ENCODE data around the gene WBP4.

DNA sequence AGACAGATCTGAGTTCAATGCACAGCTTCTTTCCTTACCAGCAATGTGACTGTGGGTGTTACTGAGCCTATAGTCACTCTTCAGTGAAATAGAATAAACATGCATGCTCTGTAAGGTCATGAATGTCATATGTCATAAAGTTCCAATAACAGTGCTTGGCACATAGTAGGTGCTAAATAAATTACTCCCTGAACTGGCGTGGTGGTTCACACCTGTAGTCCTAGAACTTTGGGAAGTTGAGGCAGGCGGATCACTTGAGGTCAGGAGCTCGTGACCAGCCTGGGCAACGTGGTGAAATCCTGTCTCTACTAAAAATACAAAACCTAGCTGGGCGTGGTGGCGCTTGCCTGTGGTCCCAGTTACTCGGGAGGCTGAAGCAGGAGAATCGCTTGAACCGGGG, 13.2 kb downstream of the WBP4 start:
- TF ChIP-seq, protein P1, sequence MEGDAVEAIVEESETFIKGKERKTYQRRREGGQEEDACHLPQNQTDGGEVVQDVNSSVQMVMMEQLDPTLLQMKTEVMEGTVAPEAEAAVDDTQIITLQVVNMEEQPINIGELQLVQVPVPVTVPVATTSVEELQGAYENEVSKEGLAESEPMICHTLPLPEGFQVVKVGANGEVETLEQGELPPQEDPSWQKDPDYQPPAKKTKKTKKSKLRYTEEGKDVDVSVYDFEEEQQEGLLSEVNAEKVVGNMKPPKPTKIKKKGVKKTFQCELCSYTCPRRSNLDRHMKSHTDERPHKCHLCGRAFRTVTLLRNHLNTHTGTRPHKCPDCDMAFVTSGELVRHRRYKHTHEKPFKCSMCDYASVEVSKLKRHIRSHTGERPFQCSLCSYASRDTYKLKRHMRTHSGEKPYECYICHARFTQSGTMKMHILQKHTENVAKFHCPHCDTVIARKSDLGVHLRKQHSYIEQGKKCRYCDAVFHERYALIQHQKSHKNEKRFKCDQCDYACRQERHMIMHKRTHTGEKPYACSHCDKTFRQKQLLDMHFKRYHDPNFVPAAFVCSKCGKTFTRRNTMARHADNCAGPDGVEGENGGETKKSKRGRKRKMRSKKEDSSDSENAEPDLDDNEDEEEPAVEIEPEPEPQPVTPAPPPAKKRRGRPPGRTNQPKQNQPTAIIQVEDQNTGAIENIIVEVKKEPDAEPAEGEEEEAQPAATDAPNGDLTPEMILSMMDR (conservative IDR thresholded peaks at IDR 0.05; ENCODE audit: low read length) = no peak
- no peak for TF ChIP-seq EZH2phosphoT487 (IDR thresholded peaks at IDR 0.05; ENCODE audit: borderline replicate concordance)

Measured in Loucy (cell line).